Measurements from ENCODE around the gene LUM.
"Not testable (repeated sequence)": the region's sequence is repeated elsewhere in the genome, so short reads cannot be mapped to it uniquely, and the experiment has no call there.

The LUM gene

GRCh38 chr12:91093341-91093740 lies 18.0 kb downstream of the LUM start:
- Histone ChIP-seq H3K36me3 (no peaks in the 10 kb centered on the region), H3K9me3 (peaks cover 3 to 6% (median 3%) of the 10 kb centered on the region in 3 donors), H3K4me1 (peaks cover 0 to 2% (median 0%) of the 10 kb centered on the region in 4 donors), H3K4me3 (no peak overlapping the region), H3K27ac (no peak overlapping the region), H3K27me3 (no peaks in the 10 kb centered on the region)
- intact Hi-C loops (cut with DNase I; ENCODE audit: low total_unique reads), result no loop called here
- no peak for TF ChIP-seq CTCF (IDR thresholded peaks at IDR 0.05)
- no peak for DNase-seq

GRCh38 chr12:91091916-91092715 lies 19.2 kb downstream of the LUM start:
- no peak for TF ChIP-seq CTCF (IDR thresholded peaks at IDR 0.05)
- no peak overlapping the region for H3K4me3 ChIP-seq
- H3K4me1 ChIP-seq, result no peaks in the 10 kb centered on the region
- no peak for DNase-seq
- no peaks in the 10 kb centered on the region for H3K36me3 ChIP-seq
- H3K27ac ChIP-seq, result no peak overlapping the region
- H3K27me3 ChIP-seq, result no peaks in the 10 kb centered on the region
- intact Hi-C loops (cut with DNase I; ENCODE audit: low total_unique reads), result no loop called here
- H3K9me3 ChIP-seq, result peaks cover 3 to 7% (median 6%) of the 10 kb centered on the region in 3 donors

GRCh38 chr12:91089953-91090352 lies 21.3 kb downstream of the LUM start:
- H3K4me3 ChIP-seq; H3K36me3 ChIP-seq; H3K27ac ChIP-seq; DNase-seq; H3K4me1 ChIP-seq; H3K27me3 ChIP-seq; intact Hi-C loops (cut with DNase I; ENCODE audit: low total_unique reads); H3K9me3 ChIP-seq: not testable (repeated sequence)

- Histone ChIP-seq H3K9me3 (no peaks in the 10 kb centered on the region), H3K27me3 (no peaks in the 10 kb centered on the region), H3K4me3 (no peak overlapping the region), H3K4me1 (peaks cover 0 to 11% (median 0%) of the 10 kb centered on the region in 4 donors), H3K27ac (no peak overlapping the region), H3K36me3 (no peaks in the 10 kb centered on the region)
- no peak for DNase-seq
- intact Hi-C loops (cut with DNase I; ENCODE audit: low total_unique reads), result no loop called here
- TF ChIP-seq CTCF (IDR thresholded peaks at IDR 0.05), result no peak
Measured at GRCh38 chr12:91080041-91080440, 31.3 kb downstream of the LUM start.

GRCh38 chr12:91078501-91078900 lies 32.8 kb downstream of the LUM start:
- no peak overlapping the region for H3K27ac ChIP-seq

More at GRCh38 chr12:91078501-91078900, 32.8 kb downstream of the LUM start:
- TF ChIP-seq CTCF (IDR thresholded peaks at IDR 0.05), result no peak
- Histone ChIP-seq H3K36me3 (no peaks in the 10 kb centered on the region), H3K9me3 (no peaks in the 10 kb centered on the region), H3K27me3 (no peaks in the 10 kb centered on the region), H3K4me1 (peaks cover 0 to 26% (median 0%) of the 10 kb centered on the region in 4 donors), H3K4me3 (no peak overlapping the region)
- DNase-seq, result no peak
- intact Hi-C loops (cut with DNase I; ENCODE audit: low total_unique reads), result no loop called here
